NAMALWA (cell line): Measurements from ENCODE around the gene GCKR.

ENCODE experiments used
- DNase-seq: peaks from one replicate; pipeline ENCODE4 v3.0.0-alpha.2; 2015; ENCODE audit warnings: low spot score

GCKR gene, protein sequence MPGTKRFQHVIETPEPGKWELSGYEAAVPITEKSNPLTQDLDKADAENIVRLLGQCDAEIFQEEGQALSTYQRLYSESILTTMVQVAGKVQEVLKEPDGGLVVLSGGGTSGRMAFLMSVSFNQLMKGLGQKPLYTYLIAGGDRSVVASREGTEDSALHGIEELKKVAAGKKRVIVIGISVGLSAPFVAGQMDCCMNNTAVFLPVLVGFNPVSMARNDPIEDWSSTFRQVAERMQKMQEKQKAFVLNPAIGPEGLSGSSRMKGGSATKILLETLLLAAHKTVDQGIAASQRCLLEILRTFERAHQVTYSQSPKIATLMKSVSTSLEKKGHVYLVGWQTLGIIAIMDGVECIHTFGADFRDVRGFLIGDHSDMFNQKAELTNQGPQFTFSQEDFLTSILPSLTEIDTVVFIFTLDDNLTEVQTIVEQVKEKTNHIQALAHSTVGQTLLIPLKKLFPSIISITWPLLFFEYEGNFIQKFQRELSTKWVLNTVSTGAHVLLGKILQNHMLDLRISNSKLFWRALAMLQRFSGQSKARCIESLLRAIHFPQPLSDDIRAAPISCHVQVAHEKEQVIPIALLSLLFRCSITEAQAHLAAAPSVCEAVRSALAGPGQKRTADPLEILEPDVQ

GRCh38 chr2:27496357-27497287 lies at the start of gene GCKR:
Gene GCKR (plus strand): TSS chr2:27496839. CDS start chr2:27496905, 66 bp downstream.
- DNase-seq, result no peak

GRCh38 chr2:27448381-27448780 lies 48.3 kb upstream of the GCKR start:
- no peak for DNase-seq

- no peak for DNase-seq
These were observed 45.5 kb upstream of the GCKR start for GRCh38 chr2:27451095-27451494.

GRCh38 chr2:27453968-27454367 lies 42.7 kb upstream of the GCKR start:
- DNase-seq, result no peak

DNA sequence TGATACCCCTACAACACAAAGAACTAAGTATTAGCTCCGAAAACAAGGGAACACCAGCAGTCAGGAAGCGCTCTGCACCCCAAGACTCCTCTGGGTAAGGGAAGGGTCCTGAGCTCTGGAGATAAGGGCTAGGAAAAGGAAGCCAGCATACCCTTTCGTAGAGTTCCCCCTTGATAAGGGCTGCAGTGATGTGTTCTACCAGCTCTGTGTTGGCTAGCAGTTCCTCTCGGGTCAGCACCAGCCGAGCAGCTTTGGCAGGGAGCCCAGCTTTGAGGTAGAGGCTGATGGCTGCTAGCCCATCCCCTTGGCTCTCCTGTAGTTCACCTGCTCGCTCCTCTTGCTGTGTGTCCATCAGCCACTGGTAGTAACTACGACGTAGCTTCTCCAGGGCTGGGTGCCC lies 35.5 kb upstream of the GCKR start:
- DNase-seq, result no peak

DNA sequence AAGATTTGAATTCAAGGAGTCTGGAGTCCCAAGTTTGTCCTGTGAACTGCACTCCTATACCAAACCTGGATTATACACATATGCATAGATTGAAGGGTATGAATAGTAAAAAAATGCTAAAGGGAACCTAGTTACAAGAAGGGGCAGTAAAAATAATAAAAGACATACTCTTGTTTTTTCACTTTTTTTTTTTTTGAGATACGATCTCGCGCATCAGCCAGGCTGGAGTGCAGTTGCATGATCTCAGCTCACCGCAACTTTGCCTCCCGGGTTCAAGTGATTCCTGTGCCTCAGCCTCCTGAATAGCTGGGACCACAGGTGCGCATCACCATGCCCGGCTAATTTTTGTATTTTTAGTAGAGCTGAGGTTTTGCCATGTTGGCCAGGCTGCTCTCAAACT lies 32.2 kb upstream of the GCKR start:
- no peak for DNase-seq

DNA sequence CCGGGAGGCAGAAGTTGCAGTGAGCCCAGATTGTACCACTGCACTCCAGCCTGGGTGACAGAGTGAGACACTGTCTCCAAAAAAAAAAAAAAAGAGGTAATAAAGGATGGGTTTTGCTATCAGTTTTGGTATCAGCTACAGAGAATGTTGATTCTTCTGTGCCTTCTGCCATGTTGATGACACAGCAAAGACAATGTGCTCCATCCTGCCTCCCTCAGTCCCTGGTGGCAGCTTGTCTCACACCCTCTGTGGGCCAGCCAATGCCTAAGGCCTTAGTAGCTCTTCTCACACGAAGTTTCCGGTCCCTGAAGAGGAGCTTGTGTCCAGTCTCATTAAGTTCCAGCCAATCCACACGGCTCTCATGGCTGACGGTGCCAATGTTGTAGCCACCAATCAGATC lies 24.7 kb upstream of the GCKR start:
- DNase-seq, result no peak

DNA sequence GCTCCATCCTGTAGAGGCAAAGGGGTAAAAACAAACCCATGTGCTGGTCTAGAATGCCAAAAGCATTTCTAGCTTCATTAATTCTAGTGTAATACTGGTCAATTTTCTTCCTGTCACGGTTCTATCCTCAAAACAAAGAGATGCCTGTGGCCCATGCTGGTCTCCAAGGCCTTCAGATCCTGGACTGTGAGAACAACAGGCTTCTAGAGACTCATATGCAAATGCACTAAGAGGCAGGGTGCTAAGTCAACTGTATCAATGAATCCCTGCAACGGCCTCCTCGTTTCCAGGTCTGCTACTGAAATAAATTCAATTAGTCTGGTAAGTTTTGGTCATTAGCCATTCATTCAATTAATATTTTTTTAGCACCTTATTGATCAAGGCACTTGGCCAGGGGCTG lies 11.1 kb upstream of the GCKR start:
- DNase-seq, result peak; percentile 15

- peak; percentile 74 for DNase-seq
These were observed 7.5 kb upstream of the GCKR start for GRCh38 chr2:27489118-27489497.

- peak; percentile 100 for DNase-seq
These were observed 6.9 kb upstream of the GCKR start, which contains the start of gene IFT172 for GRCh38 chr2:27489498-27490397. Gene IFT172 (minus strand): TSS chr2:27489743. CDS start chr2:27489653, 90 bp downstream.

DNA sequence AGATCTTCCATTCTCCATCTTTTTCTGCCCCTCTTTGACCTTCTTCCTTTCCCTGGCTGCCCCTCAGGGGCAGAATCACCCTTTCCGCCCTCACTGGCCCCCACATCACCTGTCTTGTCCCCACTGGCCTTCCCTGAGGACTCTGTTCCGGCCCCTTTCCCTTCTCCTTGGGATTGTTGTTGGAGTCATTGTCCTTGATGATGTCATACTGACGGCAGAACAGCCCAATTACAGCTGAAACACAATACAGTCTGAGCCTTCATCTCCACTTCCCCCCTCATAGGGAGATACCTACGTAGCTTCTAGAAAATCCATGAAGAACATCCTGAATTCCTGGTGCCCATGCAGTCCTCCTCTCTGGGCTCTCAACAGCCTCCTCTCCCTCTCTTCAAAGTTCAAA lies 4.1 kb upstream of the GCKR start:
- no peak for DNase-seq

- no peak for DNase-seq
These were observed 2.7 kb upstream of the GCKR start for GRCh38 chr2:27493948-27494283.

- no peak for DNase-seq
These were observed 2.2 kb upstream of the GCKR start for GRCh38 chr2:27494284-27494943.

GRCh38 chr2:27494944-27495554 lies 1.6 kb upstream of the GCKR start, which contains the start of gene FNDC4:
Gene FNDC4 (minus strand): TSS chr2:27495200. CDS start chr2:27494679, 521 bp downstream.
- no peak for DNase-seq

DNA sequence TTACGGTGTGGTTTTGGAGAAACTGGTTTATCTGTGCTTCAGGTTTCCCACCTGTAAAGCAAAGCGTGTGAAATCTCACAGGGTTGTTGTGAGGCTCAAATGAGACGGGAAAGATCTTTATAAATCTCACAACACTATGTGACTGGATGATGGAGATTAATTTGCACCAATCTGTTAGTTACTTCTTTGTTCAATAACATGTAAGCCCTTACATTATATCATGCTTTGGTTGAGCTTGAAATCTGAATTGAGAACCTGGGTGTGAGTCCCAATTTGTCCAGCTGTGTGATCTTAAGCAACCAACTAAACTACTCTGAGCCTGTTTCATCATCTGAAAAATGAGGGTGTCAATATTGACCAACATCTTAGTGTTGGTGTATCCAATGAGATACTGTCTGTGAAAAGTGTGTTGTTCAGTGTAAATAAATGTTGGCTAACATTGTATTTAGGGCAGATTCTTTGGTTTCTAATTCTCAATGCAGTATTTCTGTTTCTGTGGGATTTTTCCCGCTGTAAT lies 741 bp upstream of the GCKR start:
- DNase-seq, result no peak

DNA sequence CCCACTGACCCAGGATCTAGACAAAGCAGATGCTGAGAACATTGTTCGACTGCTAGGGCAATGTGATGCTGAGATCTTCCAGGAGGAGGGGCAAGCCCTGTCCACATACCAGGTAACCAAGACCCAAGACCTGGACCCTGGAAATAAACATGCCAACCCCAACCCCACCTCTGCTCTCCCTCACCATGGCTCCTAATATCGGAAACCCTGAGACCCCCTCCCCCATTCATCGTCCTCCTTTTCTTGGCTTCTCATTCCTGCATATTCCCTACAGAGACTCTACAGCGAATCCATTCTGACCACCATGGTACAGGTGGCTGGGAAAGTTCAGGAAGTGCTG lies 619 bp downstream of the GCKR start:
- DNase-seq, result no peak

DNA sequence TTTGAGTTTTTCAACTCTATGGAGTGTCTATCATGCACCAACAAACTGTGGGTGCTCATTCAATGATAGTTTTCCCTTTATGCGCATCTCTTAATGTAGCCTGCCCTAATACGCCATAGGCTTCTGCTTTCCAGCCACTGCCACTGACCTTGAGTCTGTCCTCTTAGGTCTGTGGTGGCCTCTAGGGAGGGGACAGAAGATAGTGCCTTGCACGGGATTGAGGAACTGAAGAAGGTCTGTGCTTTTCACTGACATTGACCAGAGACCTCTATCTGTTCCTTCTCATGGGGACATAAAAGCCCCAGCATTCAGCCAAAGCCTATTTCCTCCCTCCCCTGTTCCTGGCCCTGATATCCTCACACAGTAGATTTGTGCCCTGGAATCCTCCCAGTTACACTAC lies 2.3 kb downstream of the GCKR start:
- DNase-seq, result no peak

GRCh38 chr2:27501042-27501441 lies 4.4 kb downstream of the GCKR start:
- no peak for DNase-seq

DNA sequence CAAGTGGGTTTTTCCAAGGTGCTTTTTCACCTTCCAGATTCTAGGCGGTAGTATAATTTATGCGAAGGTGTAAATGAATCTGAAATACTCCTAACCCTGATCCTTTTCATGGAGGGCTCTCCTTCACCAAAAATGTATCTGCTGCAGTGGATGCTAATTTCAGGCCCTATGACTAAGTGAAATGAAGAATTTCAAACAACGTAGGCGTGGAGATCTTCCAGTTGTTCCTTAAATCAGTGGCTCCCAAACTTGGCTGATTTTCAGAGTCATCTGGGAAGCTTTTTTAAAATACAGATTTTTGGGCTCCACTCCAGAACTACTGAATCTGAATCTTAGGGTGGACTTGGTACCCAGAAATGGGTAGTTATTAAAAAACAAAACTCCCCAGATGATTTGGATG lies 5.5 kb downstream of the GCKR start:
- DNase-seq, result no peak

- no peak for DNase-seq
These were observed 9.9 kb downstream of the GCKR start for GRCh38 chr2:27506587-27506986.
